CD1c-positive myeloid dendritic cell (primary cell): ENCODE measurements around the gene MTNR1A.

Experiments used
- DNase-seq: peaks from one replicate; pipeline ENCODE4 v3.0.0-alpha.2; 2016; ENCODE audit errors: extremely low spot score

MTNR1A gene

GRCh38 chr4:186554914-186555827 lies at the start of gene MTNR1A:
TSS of gene MTNR1A (minus strand) at chr4:186555567. CDS start at chr4:186555365, 202 bp downstream.
- no peak for DNase-seq

- DNase-seq, result no peak
Measured at GRCh38 chr4:186604124-186604807, 48.9 kb upstream of the MTNR1A start.

GRCh38 chr4:186602978-186603377 lies 47.6 kb upstream of the MTNR1A start:
- no peak for DNase-seq

- no peak for DNase-seq
Measured at GRCh38 chr4:186599483-186599882, 44.1 kb upstream of the MTNR1A start.

GRCh38 chr4:186598686-186599085 lies 43.3 kb upstream of the MTNR1A start:
- DNase-seq, result no peak

- no peak for DNase-seq
Measured at GRCh38 chr4:186596850-186597390, 41.6 kb upstream of the MTNR1A start.

- DNase-seq, result no peak
Measured at GRCh38 chr4:186596346-186596745, 41.0 kb upstream of the MTNR1A start.

- no peak for DNase-seq
Measured at GRCh38 chr4:186593587-186593973, 38.2 kb upstream of the MTNR1A start.

- no peak for DNase-seq
Measured at GRCh38 chr4:186592966-186593586, 37.7 kb upstream of the MTNR1A start.

GRCh38 chr4:186592445-186592844 lies 37.1 kb upstream of the MTNR1A start:
- DNase-seq, result no peak

- DNase-seq, result no peak
Measured at GRCh38 chr4:186591651-186592050, 36.3 kb upstream of the MTNR1A start.

- DNase-seq, result no peak
Measured at GRCh38 chr4:186588503-186588902, 33.1 kb upstream of the MTNR1A start.

GRCh38 chr4:186587416-186588018 lies 32.1 kb upstream of the MTNR1A start:
- peak; percentile 37 for DNase-seq

GRCh38 chr4:186586205-186586604 lies 30.8 kb upstream of the MTNR1A start:
- DNase-seq, result no peak

GRCh38 chr4:186584912-186585311 lies 29.5 kb upstream of the MTNR1A start:
- DNase-seq, result no peak

GRCh38 chr4:186581421-186581820 lies 26.1 kb upstream of the MTNR1A start:
- DNase-seq, result no peak

GRCh38 chr4:186580669-186581068 lies 25.3 kb upstream of the MTNR1A start:
- DNase-seq, result no peak

- DNase-seq, result no peak
Measured at GRCh38 chr4:186570193-186570996, 15.0 kb upstream of the MTNR1A start.

- DNase-seq, result no peak
Measured at GRCh38 chr4:186569533-186570192, 14.3 kb upstream of the MTNR1A start.

- DNase-seq, result no peak
Measured at GRCh38 chr4:186566068-186566467, 10.7 kb upstream of the MTNR1A start.
